ENCODE data around the gene AGBL3.

DNA sequence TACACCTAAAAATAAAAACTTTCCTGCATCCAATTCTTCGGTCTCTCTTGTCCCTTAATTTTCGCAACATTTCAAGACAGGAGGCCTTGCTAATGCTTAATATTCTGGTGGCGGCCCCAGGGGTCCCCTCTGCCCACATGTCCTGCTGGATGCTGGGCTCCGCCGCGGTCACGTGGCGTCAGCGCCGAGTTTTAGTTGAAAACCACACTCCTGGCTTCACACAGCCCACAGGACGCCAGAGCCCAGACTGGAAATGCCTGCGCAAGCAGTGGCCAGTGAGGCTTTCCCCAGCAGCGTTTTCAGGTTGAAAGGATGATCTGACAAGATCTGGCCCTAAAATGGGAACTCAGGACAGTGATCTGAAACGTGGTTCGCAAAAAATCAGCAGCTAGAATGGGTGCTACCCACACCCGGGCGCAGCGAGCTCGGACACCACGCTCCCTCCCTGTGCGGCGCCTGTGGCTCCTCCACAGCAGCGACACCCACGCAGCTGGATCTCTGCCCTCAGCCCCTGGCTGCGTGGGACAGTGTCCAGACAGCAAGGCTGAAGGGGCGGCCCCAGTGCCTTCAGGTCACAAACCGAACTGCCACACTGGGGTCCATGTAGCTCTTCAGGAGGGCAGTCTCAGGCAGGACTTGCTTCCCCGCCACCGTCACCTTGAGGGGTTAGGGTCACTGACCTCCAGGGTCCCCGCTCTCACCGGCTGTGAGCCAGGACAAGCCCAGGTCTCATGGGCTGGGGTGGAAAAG lies 195.8 kb downstream of the AGBL3 start:
- TF ChIP-seq SUZ12 (IDR thresholded peaks at IDR 0.05), result no peak
- TF ChIP-seq BHLHE40 (IDR thresholded peaks at IDR 0.05; ENCODE audit: borderline replicate concordance), result no peak
- no peak for TF ChIP-seq SP1 (IDR thresholded peaks at IDR 0.05)
- no peak for TF ChIP-seq FOXM1 (IDR thresholded peaks at IDR 0.05; ENCODE audit: borderline replicate concordance)
- no peak for TF ChIP-seq ZNF384 (IDR thresholded peaks at IDR 0.05)

Measured in HEK293T (cell line).